ENCODE measurements around the gene ZNF618.
A peak's percentile ranks its signal among the peaks of the same experiment; 100 is the strongest.

The ZNF618 gene

GRCh38 chr9:114048533-114049415 lies 172.7 kb downstream of the ZNF618 start:
- DNase-seq: no peak

GRCh38 chr9:114049441-114050225 lies 173.5 kb downstream of the ZNF618 start:
- no peak for DNase-seq

- no peak for DNase-seq
These were observed 174.1 kb downstream of the ZNF618 start for GRCh38 chr9:114050226-114050568.

- DNase-seq: no peak
These were observed 174.5 kb downstream of the ZNF618 start for GRCh38 chr9:114050646-114051045.

- no peak for DNase-seq
These were observed 175.2 kb downstream of the ZNF618 start for GRCh38 chr9:114051281-114051680.

- no peak for DNase-seq
These were observed 175.6 kb downstream of the ZNF618 start for GRCh38 chr9:114051706-114052105.

GRCh38 chr9:114053246-114054005 lies 177.3 kb downstream of the ZNF618 start:
- DNase-seq: no peak

GRCh38 chr9:114054191-114054690 lies 178.1 kb downstream of the ZNF618 start:
- no peak for DNase-seq

GRCh38 chr9:114055061-114055460 lies 179.0 kb downstream of the ZNF618 start:
- DNase-seq: no peak

- no peak for DNase-seq
These were observed 179.8 kb downstream of the ZNF618 start for GRCh38 chr9:114055894-114056293.

GRCh38 chr9:114056527-114056926 lies 180.4 kb downstream of the ZNF618 start:
- DNase-seq: no peak

GRCh38 chr9:114057161-114057885 lies 181.2 kb downstream of the ZNF618 start:
- no peak for DNase-seq

GRCh38 chr9:114058688-114059046 lies 182.6 kb downstream of the ZNF618 start:
- no peak for DNase-seq

GRCh38 chr9:114059047-114059803 lies 183.1 kb downstream of the ZNF618 start:
- DNase-seq: no peak

- no peak for DNase-seq
These were observed 184.0 kb downstream of the ZNF618 start for GRCh38 chr9:114060070-114060469.

GRCh38 chr9:114060711-114061110 lies 184.6 kb downstream of the ZNF618 start:
- DNase-seq: no peak

GRCh38 chr9:114061292-114061691 lies 185.2 kb downstream of the ZNF618 start:
- DNase-seq: no peak

- DNase-seq: peak; percentile 45
These were observed 185.8 kb downstream of the ZNF618 start for GRCh38 chr9:114061830-114062474.

GRCh38 chr9:114065304-114065703 lies 189.2 kb downstream of the ZNF618 start:
- no peak for DNase-seq

GRCh38 chr9:114069476-114070187 lies 193.5 kb downstream of the ZNF618 start:
- no peak for DNase-seq

Data from suppressor macrophage treated with lipopolysaccharide for 4 hours (primary cell).